ENCODE data around the gene TNIP3.

DNA sequence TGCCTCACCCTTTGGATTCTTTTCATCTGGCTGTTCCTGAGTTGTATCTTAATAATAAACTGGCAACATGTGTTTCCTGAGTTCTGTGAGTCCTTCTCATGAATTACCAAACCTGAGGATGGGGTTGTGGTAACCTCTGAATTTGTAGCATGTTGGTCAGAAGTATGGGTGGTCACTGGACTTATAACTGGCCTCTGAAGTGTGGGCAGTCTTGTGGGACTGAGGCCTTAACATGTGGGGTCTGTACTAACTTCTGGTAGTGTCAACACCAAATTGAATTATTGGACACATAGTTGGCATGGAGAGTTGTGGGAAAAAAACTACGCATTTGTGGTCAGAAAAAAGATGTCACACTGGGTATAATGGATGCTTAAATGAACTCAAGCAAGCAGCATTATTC, 45.0 kb upstream of the TNIP3 start:
- TF ChIP-seq YY1 (IDR thresholded peaks at IDR 0.05; ENCODE audit: insufficient read depth, insufficient read length) = no peak
- no peak for TF ChIP-seq ZNF274 (IDR thresholded peaks at IDR 0.05; ENCODE audit: low read depth, low read length)

Data from NT2/D1 (cell line).